Measurements from ENCODE around the gene BICDL2. TPM values are rescaled to one million over a fixed set of nuclear protein-coding genes. Genes with fewer than 3 reads are reported as not detected.

Gene BICDL2
- total and polyA plus RNA-seq, 2 donors from 2014 or later = 2.9 to 12.1 TPM

DNA sequence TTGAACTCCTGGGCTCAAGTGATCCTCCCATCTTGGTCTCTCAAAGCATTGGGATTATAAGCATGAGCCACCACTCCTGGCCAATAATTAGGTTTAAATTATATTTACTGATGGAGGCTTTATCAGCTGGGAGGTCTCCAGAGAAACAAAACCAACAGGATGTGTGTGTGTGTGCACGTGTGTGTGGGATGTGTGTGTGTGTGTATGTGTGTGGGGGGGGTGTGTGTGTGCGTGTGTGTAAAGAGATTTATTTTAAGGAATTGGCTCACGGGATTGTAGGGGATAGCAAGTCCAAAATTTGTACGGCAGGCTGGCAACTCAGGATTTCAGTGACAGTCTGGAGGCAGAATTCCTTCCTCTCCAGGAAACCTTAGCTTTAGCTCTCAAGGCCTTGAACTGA lies 14.3 kb upstream of the BICDL2 start:
- H3K9me3 ChIP-seq (ENCODE audit: control insufficient read depth in 2 of 3, insufficient read depth in 1 of 3, low read length in 3 of 3) = no peaks in the 10 kb centered on the region
- no peak overlapping the region for H3K4me3 ChIP-seq (ENCODE audit: low read length in 3 of 3)
- H3K36me3 ChIP-seq (ENCODE audit: control insufficient read depth in 2 of 3, insufficient read depth in 3 of 3, low read length in 3 of 3) = no peaks in the 10 kb centered on the region
- intact Hi-C loops (cut with DNase I) = no loop called here
- no peak overlapping the region for H3K9ac ChIP-seq (ENCODE audit: low read length in 3 of 3)
- H3K27ac ChIP-seq (ENCODE audit: low read depth in 2 of 2, low read length in 2 of 2) = no peak overlapping the region
- peaks cover 11% of the 10 kb centered on the region for H3K27me3 ChIP-seq (ENCODE audit: control insufficient read depth, insufficient read depth, low read length)
- peaks cover 0 to 2% (median 0%) of the 10 kb centered on the region in 3 donors for H3K4me1 ChIP-seq (ENCODE audit: control insufficient read depth in 2 of 3, insufficient read depth in 2 of 3, low read depth in 1 of 3, low read length in 3 of 3)
- no peak for TF ChIP-seq CTCF (IDR thresholded peaks at IDR 0.05; ENCODE audit: borderline replicate concordance, extremely low read depth, insufficient read depth)
- no peak for FAIRE-seq
- no peak for DNase-seq

DNA sequence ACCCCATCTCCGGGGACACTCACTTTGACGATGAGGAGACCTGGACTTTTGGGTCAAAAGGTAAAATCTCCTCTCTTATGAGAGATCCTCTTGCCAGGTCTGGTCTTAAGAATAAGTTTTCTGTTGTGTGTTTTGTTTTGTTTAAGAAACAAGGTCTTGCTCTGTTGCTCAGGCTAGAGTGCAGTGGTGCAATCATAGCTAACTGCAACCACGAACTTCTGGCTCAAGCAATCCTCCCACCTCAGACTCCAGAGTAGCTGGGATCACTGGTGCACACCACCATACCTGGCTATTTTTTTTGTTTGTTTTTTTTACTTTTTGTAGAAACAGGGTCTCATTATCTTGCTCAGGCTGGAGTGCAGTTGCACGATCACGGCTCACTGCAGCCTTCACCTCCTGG lies 13.7 kb upstream of the BICDL2 start:
- TF ChIP-seq CTCF (IDR thresholded peaks at IDR 0.05; ENCODE audit: borderline replicate concordance, extremely low read depth, insufficient read depth) = no peak
- no peak for FAIRE-seq
- H3K27ac ChIP-seq (ENCODE audit: low read depth in 2 of 2, low read length in 2 of 2) = no peak overlapping the region
- no peaks in the 10 kb centered on the region for H3K9me3 ChIP-seq (ENCODE audit: control insufficient read depth in 2 of 3, insufficient read depth in 1 of 3, low read length in 3 of 3)
- H3K4me3 ChIP-seq (ENCODE audit: low read length in 3 of 3) = no peak overlapping the region
- H3K27me3 ChIP-seq (ENCODE audit: control insufficient read depth, insufficient read depth, low read length) = peaks cover 11% of the 10 kb centered on the region
- H3K9ac ChIP-seq (ENCODE audit: low read length in 3 of 3) = no peak overlapping the region
- DNase-seq = no peak
- H3K36me3 ChIP-seq (ENCODE audit: control insufficient read depth in 2 of 3, insufficient read depth in 3 of 3, low read length in 3 of 3) = no peaks in the 10 kb centered on the region
- peaks cover 0 to 4% (median 0%) of the 10 kb centered on the region in 3 donors for H3K4me1 ChIP-seq (ENCODE audit: control insufficient read depth in 2 of 3, insufficient read depth in 2 of 3, low read depth in 1 of 3, low read length in 3 of 3)
- intact Hi-C loops (cut with DNase I) = no loop called here

GRCh38 chr16:3049921-3050481 lies 13.3 kb upstream of the BICDL2 start:
- Histone ChIP-seq H3K9ac (ENCODE audit: low read length in 3 of 3) (no peak overlapping the region), H3K4me1 (ENCODE audit: control insufficient read depth in 2 of 3, insufficient read depth in 2 of 3, low read depth in 1 of 3, low read length in 3 of 3) (peaks cover 0 to 7% (median 0%) of the 10 kb centered on the region in 3 donors), H3K27ac (ENCODE audit: low read depth in 2 of 2, low read length in 2 of 2) (no peak overlapping the region), H3K36me3 (ENCODE audit: control insufficient read depth in 2 of 3, insufficient read depth in 3 of 3, low read length in 3 of 3) (no peaks in the 10 kb centered on the region), H3K27me3 (ENCODE audit: control insufficient read depth, insufficient read depth, low read length) (peaks cover 14% of the 10 kb centered on the region), H3K9me3 (ENCODE audit: control insufficient read depth in 2 of 3, insufficient read depth in 1 of 3, low read length in 3 of 3) (no peaks in the 10 kb centered on the region), H3K4me3 (ENCODE audit: low read length in 3 of 3) (no peak overlapping the region)
- intact Hi-C loops (cut with DNase I) = no loop called here
- DNase-seq (no peak), FAIRE-seq (no peak)
- TF ChIP-seq CTCF (IDR thresholded peaks at IDR 0.05; ENCODE audit: borderline replicate concordance, extremely low read depth, insufficient read depth) = no peak

DNA sequence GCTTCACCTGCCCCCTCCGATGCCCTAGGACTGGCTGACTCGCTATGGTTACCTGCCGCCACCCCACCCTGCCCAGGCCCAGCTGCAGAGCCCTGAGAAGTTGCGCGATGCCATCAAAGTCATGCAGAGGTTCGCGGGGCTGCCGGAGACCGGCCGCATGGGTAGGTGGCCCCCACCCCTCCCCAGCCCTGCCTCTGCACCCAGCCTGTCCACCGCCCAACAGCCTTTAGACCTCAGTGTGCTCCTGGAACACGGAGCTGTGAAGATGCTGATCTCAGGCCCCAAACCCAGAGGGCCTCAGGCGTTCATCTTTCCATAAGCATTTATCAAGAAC lies 10.6 kb upstream of the BICDL2 start:
- H3K4me3 ChIP-seq (ENCODE audit: low read length in 3 of 3) = no peak overlapping the region
- H3K9ac ChIP-seq (ENCODE audit: low read length in 3 of 3) = no peak overlapping the region
- DNase-seq = peak in 1 of 5 donors; percentile 45
- H3K36me3 ChIP-seq (ENCODE audit: control insufficient read depth in 2 of 3, insufficient read depth in 3 of 3, low read length in 3 of 3) = no peaks in the 10 kb centered on the region
- intact Hi-C loops (cut with DNase I) = no loop called here
- H3K27me3 ChIP-seq (ENCODE audit: control insufficient read depth, insufficient read depth, low read length) = peaks cover 31% of the 10 kb centered on the region
- FAIRE-seq = no peak
- H3K27ac ChIP-seq (ENCODE audit: low read depth in 2 of 2, low read length in 2 of 2) = no peak overlapping the region
- TF ChIP-seq CTCF (IDR thresholded peaks at IDR 0.05; ENCODE audit: borderline replicate concordance, extremely low read depth, insufficient read depth) = no peak
- no peaks in the 10 kb centered on the region for H3K9me3 ChIP-seq (ENCODE audit: control insufficient read depth in 2 of 3, insufficient read depth in 1 of 3, low read length in 3 of 3)
- H3K4me1 ChIP-seq (ENCODE audit: control insufficient read depth in 2 of 3, insufficient read depth in 2 of 3, low read depth in 1 of 3, low read length in 3 of 3) = peaks cover 0 to 7% (median 0%) of the 10 kb centered on the region in 3 donors

All from kidney (tissue), 14 donors.